ENCODE results near the gene SMIM45.

The SMIM45 gene

DNA sequence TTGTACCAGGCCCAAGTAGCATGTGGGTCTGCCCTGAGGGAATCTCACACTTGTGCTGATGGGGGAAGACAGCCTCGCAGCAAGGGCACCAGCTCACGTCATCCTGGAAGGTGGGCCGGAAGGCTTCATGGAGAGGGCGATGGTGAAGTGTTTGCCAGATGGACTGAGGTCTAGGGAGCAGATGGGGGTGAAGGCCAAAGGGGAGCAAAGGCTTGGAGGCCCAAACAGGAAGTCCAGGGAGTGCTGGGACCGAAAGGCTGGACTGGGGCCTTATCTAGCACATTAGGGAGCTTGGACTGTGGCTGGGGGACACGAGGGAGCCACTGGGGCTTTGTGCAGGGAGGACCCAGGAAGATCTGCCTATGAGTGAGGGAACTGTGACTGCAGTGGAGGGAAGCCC is 24.1 kb upstream of the SMIM45 start:
- Histone ChIP-seq H3K9me1 (replicated peaks; ENCODE audit: control insufficient read depth, extremely low read depth, insufficient read depth, low read length) (no peaks in the 10 kb centered on the region), H3K9me3 (replicated peaks; ENCODE audit: control insufficient read depth, insufficient read depth, low read length) (no peaks in the 10 kb centered on the region), H3K27ac (ENCODE audit: insufficient read depth, low read depth, low read length) (no peak overlapping the region), H3K4me1 (ENCODE audit: control insufficient read depth, extremely low read depth, insufficient read depth, low read length) (peaks cover 4% of the 10 kb centered on the region), H3K36me3 (ENCODE audit: control insufficient read depth in 2 of 2, extremely low read depth in 1 of 2, insufficient read depth in 2 of 2, low read length in 2 of 2) (no peaks in the 10 kb centered on the region), H3K79me2 (ENCODE audit: control insufficient read depth, insufficient read depth, low read length) (no peaks in the 10 kb centered on the region), H3K9ac (replicated peaks; ENCODE audit: extremely low read depth, insufficient read depth, low read length) (no peak overlapping the region), H2AFZ (ENCODE audit: low read depth, low read length) (no peak overlapping the region), H4K20me1 (replicated peaks; ENCODE audit: control insufficient read depth, extremely low read depth, insufficient read depth, low read length) (no peaks in the 10 kb centered on the region), H3K27me3 (ENCODE audit: control insufficient read depth in 2 of 2, insufficient read depth in 2 of 2, low read length in 2 of 2) (peaks cover 9 to 14% of the 10 kb centered on the region in 2 experiments), H3K4me3 (replicated peaks in 1 of 3; ENCODE audit: insufficient read depth in 1 of 3, low read depth in 1 of 3, low read length in 3 of 3) (no peak overlapping the region), H3K4me2 (ENCODE audit: insufficient read depth, low read length) (no peak overlapping the region)
- ChIA-PET CTCF (interaction anchor here (1.4 to 5.6 kb wide), 2 partner anchors 13 to 42 kb away, joined by 3 to 62 read pairs; no protein-coding TSS in a partner anchor), POLR2A (no interaction called here)
- dilution Hi-C loops (cut with MboI; ENCODE audit: extremely low pct_ligation_motif_present, low sequenced_read_pairs), result no loop called here
- BruUV-seq (replicated peaks), result no TSS peak
- FAIRE-seq (no peak), DNase-seq (ENCODE audit: low read depth, low spot score) (no peak)
- intact Hi-C loops (cut with micrococcal nuclease), result loop anchor here (2.0 kb wide), 1 partner anchor 13 kb away; no protein-coding TSS in a partner anchor
- TF ChIP-seq JUN (IDR thresholded peaks at IDR 0.05; ENCODE audit: borderline replicate concordance, insufficient read depth, insufficient read length, low read depth) (no peak), EZH2 (IDR thresholded peaks at IDR 0.05; ENCODE audit: borderline replicate concordance, low read depth, low read length, severe bottlenecking) (no peak)

- FAIRE-seq, result no peak
- Histone ChIP-seq H3K9me1 (replicated peaks; ENCODE audit: control insufficient read depth, extremely low read depth, insufficient read depth, low read length) (no peaks in the 10 kb centered on the region), H3K4me3 (replicated peaks in 1 of 3; ENCODE audit: insufficient read depth in 1 of 3, low read depth in 1 of 3, low read length in 3 of 3) (no peak overlapping the region), H2AFZ (ENCODE audit: low read depth, low read length) (no peak overlapping the region), H3K27me3 (ENCODE audit: control insufficient read depth in 2 of 2, insufficient read depth in 2 of 2, low read length in 2 of 2) (peaks cover 9 to 14% of the 10 kb centered on the region in 2 experiments), H3K36me3 (ENCODE audit: control insufficient read depth in 2 of 2, extremely low read depth in 1 of 2, insufficient read depth in 2 of 2, low read length in 2 of 2) (no peaks in the 10 kb centered on the region), H3K27ac (ENCODE audit: insufficient read depth, low read depth, low read length) (no peak overlapping the region), H3K9ac (replicated peaks; ENCODE audit: extremely low read depth, insufficient read depth, low read length) (no peak overlapping the region), H4K20me1 (replicated peaks; ENCODE audit: control insufficient read depth, extremely low read depth, insufficient read depth, low read length) (no peaks in the 10 kb centered on the region), H3K4me1 (ENCODE audit: control insufficient read depth, extremely low read depth, insufficient read depth, low read length) (peaks cover 4% of the 10 kb centered on the region), H3K4me2 (ENCODE audit: insufficient read depth, low read length) (no peak overlapping the region), H3K9me3 (replicated peaks; ENCODE audit: control insufficient read depth, insufficient read depth, low read length) (no peaks in the 10 kb centered on the region), H3K79me2 (ENCODE audit: control insufficient read depth, insufficient read depth, low read length) (no peaks in the 10 kb centered on the region)
- intact Hi-C loops (cut with micrococcal nuclease), result no loop called here
- TF ChIP-seq POLR2AphosphoS5 (IDR thresholded peaks at IDR 0.05; ENCODE audit: insufficient read depth, low read depth, low read length), result no peak
- TF ChIP-seq GATA2 (IDR thresholded peaks at IDR 0.05; ENCODE audit: insufficient read depth, insufficient read length, low read depth, low read length), result no peak
- TF ChIP-seq FOS (IDR thresholded peaks at IDR 0.05; ENCODE audit: borderline replicate concordance, insufficient read depth, low read length), result no peak
- TF ChIP-seq, protein P1, sequence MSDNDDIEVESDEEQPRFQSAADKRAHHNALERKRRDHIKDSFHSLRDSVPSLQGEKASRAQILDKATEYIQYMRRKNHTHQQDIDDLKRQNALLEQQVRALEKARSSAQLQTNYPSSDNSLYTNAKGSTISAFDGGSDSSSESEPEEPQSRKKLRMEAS (IDR thresholded peaks at IDR 0.05; ENCODE audit: insufficient read depth, insufficient read length), result no peak
- TF ChIP-seq POLR2A (IDR thresholded peaks at IDR 0.05; ENCODE audit: low read depth, low read length), result no peak
- TF ChIP-seq EZH2 (IDR thresholded peaks at IDR 0.05; ENCODE audit: borderline replicate concordance, low read depth, low read length, severe bottlenecking), result no peak
- TF ChIP-seq MYC (IDR thresholded peaks at IDR 0.05; ENCODE audit: low read depth, low read length), result no peak
- TF ChIP-seq, protein P2, sequence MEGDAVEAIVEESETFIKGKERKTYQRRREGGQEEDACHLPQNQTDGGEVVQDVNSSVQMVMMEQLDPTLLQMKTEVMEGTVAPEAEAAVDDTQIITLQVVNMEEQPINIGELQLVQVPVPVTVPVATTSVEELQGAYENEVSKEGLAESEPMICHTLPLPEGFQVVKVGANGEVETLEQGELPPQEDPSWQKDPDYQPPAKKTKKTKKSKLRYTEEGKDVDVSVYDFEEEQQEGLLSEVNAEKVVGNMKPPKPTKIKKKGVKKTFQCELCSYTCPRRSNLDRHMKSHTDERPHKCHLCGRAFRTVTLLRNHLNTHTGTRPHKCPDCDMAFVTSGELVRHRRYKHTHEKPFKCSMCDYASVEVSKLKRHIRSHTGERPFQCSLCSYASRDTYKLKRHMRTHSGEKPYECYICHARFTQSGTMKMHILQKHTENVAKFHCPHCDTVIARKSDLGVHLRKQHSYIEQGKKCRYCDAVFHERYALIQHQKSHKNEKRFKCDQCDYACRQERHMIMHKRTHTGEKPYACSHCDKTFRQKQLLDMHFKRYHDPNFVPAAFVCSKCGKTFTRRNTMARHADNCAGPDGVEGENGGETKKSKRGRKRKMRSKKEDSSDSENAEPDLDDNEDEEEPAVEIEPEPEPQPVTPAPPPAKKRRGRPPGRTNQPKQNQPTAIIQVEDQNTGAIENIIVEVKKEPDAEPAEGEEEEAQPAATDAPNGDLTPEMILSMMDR (IDR thresholded peaks at IDR 0.05; ENCODE audit: extremely low read depth in 1 of 2, insufficient read depth in 1 of 2, low read depth in 1 of 2, low read length in 2 of 2), result no peak
- dilution Hi-C loops (cut with MboI; ENCODE audit: extremely low pct_ligation_motif_present, low sequenced_read_pairs), result no loop called here
- ChIA-PET CTCF (interaction anchor here (1.0 to 5.6 kb wide), 2 partner anchors 10 to 12 kb away, joined by 3 to 62 read pairs; no protein-coding TSS in a partner anchor), POLR2A (no interaction called here)
- DNase-seq (ENCODE audit: low read depth, low spot score), result no peak
- BruUV-seq (replicated peaks), result no TSS peak
These were observed 23.1 kb upstream of the SMIM45 start for GRCh38 chr22:41928593-41929417.

Measured in endothelial cell of umbilical vein (primary cell).